ENCODE data around the gene LY6G6F. TPM values are rescaled to one million over a fixed set of nuclear protein-coding genes. Genes with fewer than 3 reads are reported as not detected.

LY6G6F gene
- total and polyA plus RNA-seq, 8 donors: not detected

DNA sequence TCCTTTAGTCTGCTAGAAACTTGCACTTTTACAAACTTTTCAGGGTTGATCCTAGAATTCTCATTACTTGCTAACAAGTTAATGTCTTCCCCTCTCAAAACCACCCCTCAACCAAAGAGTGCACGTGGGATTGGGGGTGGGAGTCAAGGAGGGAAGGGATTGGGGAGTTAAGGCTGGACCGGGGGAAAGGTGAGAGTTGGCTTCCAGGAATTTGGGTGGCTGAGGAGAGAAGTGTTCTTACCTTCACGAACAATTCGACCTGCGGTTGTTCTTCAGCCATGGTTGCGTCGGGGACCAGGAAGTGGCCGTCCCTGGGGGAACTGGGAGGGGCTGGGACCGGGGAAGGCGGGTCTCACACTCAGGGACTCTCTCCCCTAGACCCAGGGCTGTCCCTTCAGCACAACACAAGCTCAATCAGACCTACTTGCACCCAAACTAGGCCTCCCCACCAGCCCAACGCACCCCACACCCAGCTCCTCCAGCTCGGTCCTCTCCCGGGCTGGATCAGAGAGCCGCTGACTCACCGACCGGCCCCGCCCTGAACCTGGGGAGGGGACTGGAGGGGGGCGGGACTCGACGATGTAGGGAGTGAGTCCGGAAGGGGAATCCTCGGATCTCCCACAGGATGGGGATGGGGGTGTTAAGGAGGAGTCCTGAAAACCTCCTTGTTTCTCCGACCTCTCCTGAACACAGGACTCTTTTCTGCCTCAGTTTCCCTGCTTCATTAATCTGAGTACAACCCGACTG is 29.5 kb downstream of the LY6G6F start, which contains the start of gene CLIC1:
Gene CLIC1, minus strand, starts transcription at position 510 of the 747 bp plus-strand sequence. Its CDS starts 230 bp downstream, at position 280.
- DNase-seq: peak; percentile 87 to 96
- WGBS, 5 donors: 0 to 1% (median 0%) methylated on average over 22 to 24 of the region's 24 CpGs
- peak within 1 kb of the TSS; percentile 94 to 97 (median 95) for H3K27ac ChIP-seq
- TF ChIP-seq EP300 (IDR thresholded peaks at IDR 0.05) (no peak), POLR2A (IDR thresholded peaks at IDR 0.05) (peak in 2 of 4 donors; percentile 70 to 87), POLR2AphosphoS5 (IDR thresholded peaks at IDR 0.05) (peak in 2 of 3 donors; percentile 96 to 97)
- TF ChIP-seq, protein P1, sequence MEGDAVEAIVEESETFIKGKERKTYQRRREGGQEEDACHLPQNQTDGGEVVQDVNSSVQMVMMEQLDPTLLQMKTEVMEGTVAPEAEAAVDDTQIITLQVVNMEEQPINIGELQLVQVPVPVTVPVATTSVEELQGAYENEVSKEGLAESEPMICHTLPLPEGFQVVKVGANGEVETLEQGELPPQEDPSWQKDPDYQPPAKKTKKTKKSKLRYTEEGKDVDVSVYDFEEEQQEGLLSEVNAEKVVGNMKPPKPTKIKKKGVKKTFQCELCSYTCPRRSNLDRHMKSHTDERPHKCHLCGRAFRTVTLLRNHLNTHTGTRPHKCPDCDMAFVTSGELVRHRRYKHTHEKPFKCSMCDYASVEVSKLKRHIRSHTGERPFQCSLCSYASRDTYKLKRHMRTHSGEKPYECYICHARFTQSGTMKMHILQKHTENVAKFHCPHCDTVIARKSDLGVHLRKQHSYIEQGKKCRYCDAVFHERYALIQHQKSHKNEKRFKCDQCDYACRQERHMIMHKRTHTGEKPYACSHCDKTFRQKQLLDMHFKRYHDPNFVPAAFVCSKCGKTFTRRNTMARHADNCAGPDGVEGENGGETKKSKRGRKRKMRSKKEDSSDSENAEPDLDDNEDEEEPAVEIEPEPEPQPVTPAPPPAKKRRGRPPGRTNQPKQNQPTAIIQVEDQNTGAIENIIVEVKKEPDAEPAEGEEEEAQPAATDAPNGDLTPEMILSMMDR (IDR thresholded peaks at IDR 0.05): no peak
- peaks cover 55 to 83% (median 68%) of the 10 kb centered on the region in 4 donors for H3K4me1 ChIP-seq
- intact Hi-C loops (cut with DNase I; ENCODE audit: low total_unique reads): no loop called here
- H3K36me3 ChIP-seq: peaks cover 28 to 33% (median 32%) of the 10 kb centered on the region in 4 donors
- peak within 1 kb of the TSS; percentile 67 to 85 (median 75) for H3K4me3 ChIP-seq
- H3K27me3 ChIP-seq: no peaks in the 10 kb centered on the region
- H3K9me3 ChIP-seq: no peaks in the 10 kb centered on the region

DNA sequence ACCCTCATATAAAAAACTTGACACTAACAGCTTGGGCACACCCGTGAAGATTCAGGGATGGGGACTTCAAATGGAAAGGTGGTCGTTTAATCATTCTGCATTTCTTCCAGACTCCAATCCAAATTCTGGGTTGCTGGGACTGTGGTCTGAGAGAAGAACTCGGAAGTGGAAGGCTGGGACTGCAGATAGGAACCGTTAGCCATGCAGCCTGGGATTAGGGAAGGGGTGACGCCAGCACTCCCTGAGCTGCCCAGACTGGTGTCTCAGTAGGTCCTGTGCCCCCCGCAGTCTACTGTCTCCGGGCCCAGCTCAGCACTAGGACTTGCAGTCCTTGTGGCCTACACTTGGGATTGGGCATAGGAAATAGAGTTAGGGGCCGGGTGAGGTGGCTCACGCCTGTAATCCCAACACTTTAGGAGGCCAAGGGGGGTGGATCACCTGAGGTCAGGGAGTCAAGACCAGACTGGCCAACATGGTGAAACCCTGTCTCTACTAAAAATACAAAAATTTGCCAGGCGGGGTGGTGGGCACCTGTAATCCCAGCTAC is 30.2 kb downstream of the LY6G6F start:
- Histone ChIP-seq H3K27me3 (no peaks in the 10 kb centered on the region), H3K27ac (peak overlapping the region; percentile 94 to 97 (median 95)), H3K36me3 (peaks cover 21 to 27% (median 26%) of the 10 kb centered on the region in 4 donors), H3K9me3 (no peaks in the 10 kb centered on the region), H3K4me3 (peak overlapping the region; percentile 67 to 85 (median 75)), H3K4me1 (peaks cover 55 to 80% (median 66%) of the 10 kb centered on the region in 4 donors)
- DNase-seq: peak in 1 of 2 donors; percentile 45
- WGBS, 5 donors: 20 to 34% (median 27%) methylated on average over 9 to 10 of the region's 10 CpGs
- TF ChIP-seq, protein P1 (IDR thresholded peaks at IDR 0.05): no peak
- TF ChIP-seq EP300 (IDR thresholded peaks at IDR 0.05) (no peak), POLR2A (IDR thresholded peaks at IDR 0.05) (no peak), POLR2AphosphoS5 (IDR thresholded peaks at IDR 0.05) (no peak)
- intact Hi-C loops (cut with DNase I; ENCODE audit: low total_unique reads): no loop called here

DNA sequence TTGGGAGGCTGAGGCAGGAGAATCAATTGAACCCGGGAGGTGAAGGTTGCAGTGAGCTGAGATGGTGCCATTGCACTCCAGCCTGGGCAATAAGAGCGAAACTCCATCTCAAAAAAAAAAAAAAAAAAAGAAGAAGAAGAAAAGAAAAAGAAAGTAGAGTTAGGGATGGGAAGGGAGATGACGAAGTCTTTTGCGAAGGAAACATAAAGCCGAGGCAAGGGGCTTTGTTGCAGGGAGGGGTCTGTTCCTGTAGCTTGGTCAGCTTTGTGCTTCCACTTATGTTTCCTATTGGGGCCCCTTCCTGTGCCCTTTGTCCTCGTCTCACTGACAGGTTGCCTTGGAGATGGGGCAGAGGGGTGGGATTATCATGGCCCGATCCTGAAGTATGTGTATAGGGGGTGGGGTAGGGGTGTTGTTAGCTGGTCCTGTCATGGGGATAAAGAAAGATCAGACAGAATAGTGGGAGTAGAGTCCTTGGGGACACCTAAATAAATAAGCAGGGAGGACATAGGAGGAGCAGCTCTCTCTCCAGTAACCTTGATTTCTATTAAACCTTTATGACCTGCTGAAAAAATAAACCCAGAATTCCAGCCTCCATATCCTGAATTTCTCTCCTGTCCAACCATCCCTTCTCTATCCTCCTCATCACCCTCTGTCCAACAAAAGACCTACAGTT is 30.8 kb downstream of the LY6G6F start:
- intact Hi-C loops (cut with DNase I; ENCODE audit: low total_unique reads): no loop called here
- WGBS, 5 donors: 30 to 49% (median 40%) methylated on average over 7 of the region's 7 CpGs

More for the DNA sequence above, 30.8 kb downstream of the LY6G6F start:
- Histone ChIP-seq H3K36me3 (peaks cover 15 to 21% (median 20%) of the 10 kb centered on the region in 4 donors), H3K9me3 (no peaks in the 10 kb centered on the region), H3K4me3 (peak overlapping the region in 2 of 4 donors; percentile 78 to 85), H3K4me1 (peaks cover 55 to 73% (median 63%) of the 10 kb centered on the region in 4 donors), H3K27ac (peak overlapping the region; percentile 94 to 97 (median 95)), H3K27me3 (no peaks in the 10 kb centered on the region)
- no peak for TF ChIP-seq POLR2AphosphoS5 (IDR thresholded peaks at IDR 0.05)
- TF ChIP-seq, protein P1 (IDR thresholded peaks at IDR 0.05): no peak
- TF ChIP-seq EP300 (IDR thresholded peaks at IDR 0.05): no peak
- TF ChIP-seq POLR2A (IDR thresholded peaks at IDR 0.05): no peak
- DNase-seq: peak in 1 of 2 donors; percentile 90
